MCF 10A (cell line): ENCODE data around the gene FAR1. TPM values are rescaled to one million over a fixed set of nuclear protein-coding genes. Genes with fewer than 3 reads are reported as not detected.
A peak's percentile ranks its signal among the peaks of the same experiment; 100 is the strongest.

Experiments used
- BruUV-seq: library from RNA; stranded (reverse); fragments of 400-500 nt; replicated peaks from 2 replicates; lab custom pipeline; 2021; lab: Mats Ljungman, UMichigan
- CTCF ChIA-PET: fragments of 300-600 bp; sonication (Branson Sonifier 250); formaldehyde crosslinking; extraction: SDS; loops from one replicate; lab custom pipeline; 2021; ENCODE audit warnings: antibody characterized with exemption, inconsistent platforms; lab: Yijun Ruan, JAX
- POLR2A ChIA-PET: fragments of 300-600, 350-650 bp; sonication (Branson Sonifier 250); formaldehyde crosslinking; extraction: SDS; loops from one replicate; lab custom pipeline; 2020; ENCODE audit warnings: antibody characterized with exemption, inconsistent platforms; lab: Yijun Ruan, JAX
- DNase-seq: peaks from one replicate; pipeline ENCODE4 v3.0.0-alpha.2; 2018; ENCODE audit not compliant: unreplicated experiment
- H3K27ac Mint-ChIP-seq: one replicate; pipeline ENCODE4 v1.8.0; 2022; ENCODE audit warnings: mild to moderate bottlenecking, low read depth, mixed read lengths; ENCODE audit not compliant: unreplicated experiment
- H3K27me3 Mint-ChIP-seq: one replicate; pipeline ENCODE4 v1.8.0; 2022; ENCODE audit warnings: mixed read lengths; ENCODE audit not compliant: insufficient read depth, unreplicated experiment
- H3K36me3 Mint-ChIP-seq: one replicate; pipeline ENCODE4 v1.8.0; 2022; ENCODE audit warnings: mild to moderate bottlenecking, moderate library complexity, mixed read lengths; ENCODE audit not compliant: insufficient read depth, unreplicated experiment
- H3K4me1 Mint-ChIP-seq: one replicate; pipeline ENCODE4 v1.8.0; 2022; ENCODE audit warnings: mixed read lengths; ENCODE audit not compliant: insufficient read depth, unreplicated experiment
- H3K4me3 Mint-ChIP-seq: one replicate; pipeline ENCODE4 v1.8.0; 2022; ENCODE audit warnings: mild to moderate bottlenecking, moderate library complexity, mixed read lengths; ENCODE audit not compliant: unreplicated experiment
- H3K9me3 Mint-ChIP-seq: one replicate; pipeline ENCODE4 v1.8.0; 2022; ENCODE audit warnings: mixed read lengths; ENCODE audit not compliant: unreplicated experiment
- intact Hi-C: fragments of 100-400 bp; cut with micrococcal nuclease; formaldehyde crosslinking; loops from 2 replicates; pipeline ENCODE4 v1.14.1; 2022
- total RNA-seq: library from RNA; stranded (reverse); gene quantifications from 2 replicates; pipeline ENCODE4 v1.2.3, GENCODE V29; 2022
- TF ChIP-seq, protein P1 (sequence below): fragments of 200-600 bp; IDR thresholded peaks from one replicate; pipeline ENCODE4 v1.8.0; 2022; ENCODE audit warnings: antibody characterized with exemption, mild to moderate bottlenecking; ENCODE audit not compliant: unreplicated experiment

Gene FAR1
- total RNA-seq, 1 experiment from 2014 or later: 112 TPM

- ChIA-PET POLR2A (interaction anchor here (0.6 to 0.7 kb wide), 3 partner anchors 13 to 449 kb away, joined by 3 to 4 read pairs (median 3); no protein-coding TSS in a partner anchor), CTCF (interaction anchor here (0.6 to 0.7 kb wide), 2 partner anchors 19 to 1968 kb away, joined by 3 read pairs; no protein-coding TSS in a partner anchor)
- Mint-ChIP-seq H3K27me3 (no peaks in the 10 kb centered on the region), H3K4me3 (no peak overlapping the region), H3K27ac (no peak overlapping the region), H3K9me3 (no peaks in the 10 kb centered on the region), H3K36me3 (peaks cover 6% of the 10 kb centered on the region), H3K4me1 (peaks cover 14% of the 10 kb centered on the region)
- TF ChIP-seq, protein P1, sequence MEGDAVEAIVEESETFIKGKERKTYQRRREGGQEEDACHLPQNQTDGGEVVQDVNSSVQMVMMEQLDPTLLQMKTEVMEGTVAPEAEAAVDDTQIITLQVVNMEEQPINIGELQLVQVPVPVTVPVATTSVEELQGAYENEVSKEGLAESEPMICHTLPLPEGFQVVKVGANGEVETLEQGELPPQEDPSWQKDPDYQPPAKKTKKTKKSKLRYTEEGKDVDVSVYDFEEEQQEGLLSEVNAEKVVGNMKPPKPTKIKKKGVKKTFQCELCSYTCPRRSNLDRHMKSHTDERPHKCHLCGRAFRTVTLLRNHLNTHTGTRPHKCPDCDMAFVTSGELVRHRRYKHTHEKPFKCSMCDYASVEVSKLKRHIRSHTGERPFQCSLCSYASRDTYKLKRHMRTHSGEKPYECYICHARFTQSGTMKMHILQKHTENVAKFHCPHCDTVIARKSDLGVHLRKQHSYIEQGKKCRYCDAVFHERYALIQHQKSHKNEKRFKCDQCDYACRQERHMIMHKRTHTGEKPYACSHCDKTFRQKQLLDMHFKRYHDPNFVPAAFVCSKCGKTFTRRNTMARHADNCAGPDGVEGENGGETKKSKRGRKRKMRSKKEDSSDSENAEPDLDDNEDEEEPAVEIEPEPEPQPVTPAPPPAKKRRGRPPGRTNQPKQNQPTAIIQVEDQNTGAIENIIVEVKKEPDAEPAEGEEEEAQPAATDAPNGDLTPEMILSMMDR: no peak
- BruUV-seq: no TSS peak
- no peak for DNase-seq
- intact Hi-C loops: no loop called here
These were observed 7.3 kb upstream of the FAR1 start for GRCh38 chr11:13661074-13661623.

DNA sequence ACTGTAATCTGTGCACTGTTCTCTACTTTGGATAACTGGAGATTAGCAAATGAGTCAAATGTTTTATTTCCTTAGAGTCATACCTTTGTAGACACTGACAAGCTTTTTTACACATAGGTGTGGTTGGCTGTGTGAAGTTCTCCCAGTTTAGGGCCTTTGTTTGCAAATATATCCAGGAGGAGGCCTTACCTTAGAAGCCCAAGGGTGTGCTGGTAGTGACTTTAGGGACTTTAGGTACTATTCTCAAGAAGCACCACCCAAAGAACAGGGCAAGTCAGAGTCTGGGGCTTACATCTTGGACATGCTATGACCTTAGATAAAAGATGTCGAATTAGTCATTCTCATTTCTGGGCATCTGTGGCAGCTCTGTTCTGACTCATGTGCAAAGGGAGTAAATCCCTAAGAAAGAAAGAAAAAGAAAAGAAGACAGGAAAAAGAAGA lies 4.8 kb upstream of the FAR1 start:
- peaks cover 4% of the 10 kb centered on the region for H3K36me3 Mint-ChIP-seq
- H3K4me3 Mint-ChIP-seq: no peak overlapping the region
- TF ChIP-seq, protein P1: no peak
- no peak overlapping the region for H3K27ac Mint-ChIP-seq
- no peaks in the 10 kb centered on the region for H3K9me3 Mint-ChIP-seq
- ChIA-PET CTCF (no interaction called here), POLR2A (interaction anchor here (0.6 to 1.4 kb wide), 7 partner anchors 15 to 246 kb away, joined by 3 to 4 read pairs (median 3); partner anchors contain the start of gene BTBD10)
- intact Hi-C loops: no loop called here
- BruUV-seq: no TSS peak
- H3K27me3 Mint-ChIP-seq: no peaks in the 10 kb centered on the region
- H3K4me1 Mint-ChIP-seq: peaks cover 19% of the 10 kb centered on the region
- DNase-seq: peak; percentile 48

- no peak for DNase-seq
- Mint-ChIP-seq H3K36me3 (peaks cover under 1% of the 10 kb centered on the region), H3K4me1 (peaks cover 22% of the 10 kb centered on the region), H3K27ac (no peak overlapping the region), H3K9me3 (no peaks in the 10 kb centered on the region), H3K4me3 (no peak overlapping the region), H3K27me3 (no peaks in the 10 kb centered on the region)
- no TSS peak for BruUV-seq
- CTCF ChIA-PET: interaction anchor here (0.6 kb wide), 1 partner anchor 30 kb away, joined by 3 read pairs; no protein-coding TSS in a partner anchor
- POLR2A ChIA-PET: interaction anchor here (0.6 to 1.4 kb wide), 6 partner anchors 16 to 246 kb away, joined by 3 to 4 read pairs (median 3); partner anchors contain the start of gene BTBD10
- intact Hi-C loops: no loop called here
- TF ChIP-seq, protein P1: no peak
These were observed 4.1 kb upstream of the FAR1 start for GRCh38 chr11:13664351-13664750.

DNA sequence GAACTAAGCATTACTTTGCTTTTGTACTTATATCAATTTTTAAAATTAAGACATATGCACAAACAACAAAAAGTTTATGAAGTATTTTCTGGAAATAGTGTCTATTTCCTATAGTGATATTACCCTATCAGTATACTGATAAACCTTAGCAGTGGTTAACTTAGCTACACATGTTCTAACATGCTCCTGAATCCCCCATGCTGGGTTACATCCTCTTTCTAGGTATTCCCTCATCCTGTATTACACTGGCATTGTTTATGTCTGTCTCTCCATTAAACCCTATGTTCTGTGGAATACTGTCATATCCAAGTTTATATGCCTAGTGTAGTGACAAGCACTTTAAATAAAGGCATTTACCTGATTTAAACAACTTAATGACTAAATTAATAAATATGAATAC lies 1.8 kb upstream of the FAR1 start:
- peaks cover 4% of the 10 kb centered on the region for H3K36me3 Mint-ChIP-seq
- ChIA-PET POLR2A (interaction anchor here (0.8 to 3.0 kb wide), 3 partner anchors 10 to 204 kb away, joined by 3 to 20 read pairs (median 13); partner anchors contain the start of gene BTBD10), CTCF (interaction anchor here (0.6 to 1.5 kb wide), 4 partner anchors 14 to 584 kb away, joined by 3 to 5 read pairs (median 4); no protein-coding TSS in a partner anchor)
- H3K9me3 Mint-ChIP-seq: no peaks in the 10 kb centered on the region
- no peaks in the 10 kb centered on the region for H3K27me3 Mint-ChIP-seq
- intact Hi-C loops: no loop called here
- no peak for DNase-seq
- H3K4me1 Mint-ChIP-seq: peaks cover 40% of the 10 kb centered on the region
- BruUV-seq: no TSS peak
- TF ChIP-seq, protein P1: no peak
- H3K27ac Mint-ChIP-seq: no peak overlapping the region
- H3K4me3 Mint-ChIP-seq: no peak overlapping the region
